Endothelial cell of umbilical vein (primary cell): ENCODE measurements around the gene ARHGEF6. TPM values are rescaled to one million over a fixed set of nuclear protein-coding genes. Genes with fewer than 3 reads are reported as not detected.
A peak's percentile ranks its signal among the peaks of the same experiment; 100 is the strongest.
"Not testable (repeated sequence)": the region's sequence is repeated elsewhere in the genome, so short reads cannot be mapped to it uniquely, and the experiment has no call there.

Source experiments
- BruUV-seq: library from RNA; stranded (reverse); fragments of 400-500 nt; replicated peaks from 2 replicates; lab custom pipeline; 2021; lab: Mats Ljungman, UMichigan
- CTCF ChIA-PET: fragments of 300-600, 350-600 bp; sonication (Branson Sonifier 250); formaldehyde crosslinking; loops from one replicate; lab custom pipeline; 2021; ENCODE audit warnings: antibody characterized with exemption, inconsistent platforms; lab: Charles Lee
- POLR2A ChIA-PET: fragments of 300-600, 350-600 bp; sonication (Branson Sonifier 250); formaldehyde crosslinking; loops from one replicate; lab custom pipeline; 2021; ENCODE audit warnings: antibody characterized with exemption, inconsistent platforms; lab: Charles Lee
- DNase-seq: peaks from one replicate; pipeline ENCODE4 v3.0.0-alpha.2; 2011; ENCODE audit warnings: low read depth, low spot score
- FAIRE-seq: peaks from 2 replicates; lab custom pipeline; 2011; peaks lifted over from hg19 to GRCh38; lab: Jason Lieb, UNC
- H2AFZ ChIP-seq: 2 replicates; pipeline ENCODE4 v1.6.0; 2012; ENCODE audit warnings: low read depth, low read length, control low read depth, inconsistent platforms
- H3K27ac ChIP-seq: 2 replicates; pipeline ENCODE4 v1.5.1; 2011; ENCODE audit warnings: low read depth, mild to moderate bottlenecking, control low read depth, low read length, moderate library complexity; ENCODE audit not compliant: insufficient read depth
- H3K27me3 ChIP-seq, 2 experiments: 2 replicates each; pipeline versions ENCODE4 v1.6.0 to v1.6.1; 2011; ENCODE audit warnings: low read length in 2 of 2, mixed read lengths in 1 of 2; ENCODE audit not compliant: control insufficient read depth in 2 of 2, insufficient read depth in 2 of 2
- H3K36me3 ChIP-seq, 2 experiments: 2 replicates in 1 of 2; 3 replicates in 1 of 2; pipeline ENCODE4 v1.5.1; 2011; ENCODE audit warnings: low read length in 2 of 2, mild to moderate bottlenecking in 1 of 2, moderate library complexity in 1 of 2; ENCODE audit not compliant: control insufficient read depth in 2 of 2, insufficient read depth in 2 of 2; ENCODE audit errors: extremely low read depth in 1 of 2
- H3K4me1 ChIP-seq: 3 replicates; pipeline ENCODE4 v1.5.1; 2011; ENCODE audit warnings: mild to moderate bottlenecking, low read length; ENCODE audit not compliant: control insufficient read depth, insufficient read depth; ENCODE audit errors: extremely low read depth
- H3K4me2 ChIP-seq: 2 replicates; pipeline ENCODE4 v1.6.1; 2011; ENCODE audit warnings: low read length, control low read depth, mixed read lengths; ENCODE audit not compliant: insufficient read depth
- H3K4me3 ChIP-seq, 3 experiments: fragments of 200-600 bp in 1 of 3; sonication (generic), shearing (Covaris generic) in 1 of 3; replicated peaks in 1 of 3; 2 replicates each; pipeline ENCODE4 v1.5.1; 2011 to 2016; ENCODE audit warnings: control low read depth in 3 of 3, low read length in 3 of 3, mild to moderate bottlenecking in 2 of 3, inconsistent platforms in 1 of 3, low read depth in 1 of 3, moderate library complexity in 1 of 3; ENCODE audit not compliant: insufficient read depth in 1 of 3
- H3K79me2 ChIP-seq: 2 replicates; pipeline ENCODE4 v1.6.0; 2012; ENCODE audit warnings: low read length, inconsistent platforms; ENCODE audit not compliant: control insufficient read depth, insufficient read depth
- H3K9ac ChIP-seq: replicated peaks from 2 replicates; pipeline ENCODE3; 2011; ENCODE audit warnings: low read length, control low read depth; ENCODE audit not compliant: insufficient read depth; ENCODE audit errors: extremely low read depth
- H3K9me1 ChIP-seq: replicated peaks from 3 replicates; pipeline ENCODE4 v1.6.0; 2011; ENCODE audit warnings: mild to moderate bottlenecking, low read length; ENCODE audit not compliant: control insufficient read depth, insufficient read depth; ENCODE audit errors: extremely low read depth
- H3K9me3 ChIP-seq: replicated peaks from 2 replicates; pipeline ENCODE4 v1.5.1; 2012; ENCODE audit warnings: low read length, inconsistent platforms; ENCODE audit not compliant: control insufficient read depth, insufficient read depth
- H4K20me1 ChIP-seq: replicated peaks from 2 replicates; pipeline ENCODE3; 2011; ENCODE audit warnings: mild to moderate bottlenecking, low read length; ENCODE audit not compliant: control insufficient read depth, insufficient read depth; ENCODE audit errors: extremely low read depth
- EZH2 ChIP-seq: IDR thresholded peaks from 2 replicates; pipeline ENCODE4 v1.6.1; 2012; ENCODE audit warnings: borderline replicate concordance, low read depth, mild to moderate bottlenecking, moderate library complexity, low read length, inconsistent platforms; ENCODE audit not compliant: severe bottlenecking
- FOS ChIP-seq: IDR thresholded peaks from 2 replicates; pipeline ENCODE4 v1.6.1; 2011; ENCODE audit warnings: mild to moderate bottlenecking, low read length, moderate library complexity, borderline replicate concordance; ENCODE audit not compliant: insufficient read depth
- GATA2 ChIP-seq: IDR thresholded peaks from 2 replicates; pipeline ENCODE4 v1.7.0; 2011; ENCODE audit warnings: low read depth, mild to moderate bottlenecking, moderate library complexity, mixed read lengths, low read length; ENCODE audit not compliant: insufficient read length, insufficient read depth
- JUN ChIP-seq: IDR thresholded peaks from 2 replicates; pipeline ENCODE4 v1.6.1; 2011; ENCODE audit warnings: borderline replicate concordance, low read depth; ENCODE audit not compliant: insufficient read length, insufficient read depth
- MAX ChIP-seq: IDR thresholded peaks from 2 replicates; pipeline ENCODE4 v1.6.1; 2011; ENCODE audit not compliant: insufficient read depth, insufficient read length
- MYC ChIP-seq: IDR thresholded peaks from one replicate; pipeline ENCODE4 v1.6.1; 2011; ENCODE audit warnings: mild to moderate bottlenecking, low read depth, low read length
- POLR2A ChIP-seq: IDR thresholded peaks from 2 replicates; pipeline ENCODE4 v1.6.1; 2012; ENCODE audit warnings: low read depth, mild to moderate bottlenecking, control low read depth, low read length
- POLR2AphosphoS5 ChIP-seq: IDR thresholded peaks from 2 replicates; pipeline ENCODE4 v1.6.1; 2012; ENCODE audit warnings: low read depth, mild to moderate bottlenecking, control low read depth, low read length, moderate library complexity; ENCODE audit not compliant: insufficient read depth
- dilution Hi-C: fragments of 300-500 bp; cut with MboI; formaldehyde crosslinking; loops from one replicate; pipeline ENCODE4 v1.15.0; 2019; ENCODE audit warnings: low sequenced_read_pairs; ENCODE audit not compliant: extremely low pct_ligation_motif_present
- intact Hi-C: fragments of 100-400 bp; cut with micrococcal nuclease; formaldehyde crosslinking; loops from one replicate; pipeline ENCODE4 v1.10.0; 2022
- polyA plus RNA-seq, 4 experiments: library from polyadenylated mRNA; depleted of rRNA in 3 of 4; stranded (reverse) in 3 of 4; unstranded in 1 of 4; fragments of >200 nt; gene quantifications; 2 replicates each; pipeline versions ENCODE4 v1.2.1 to v1.2.3, GENCODE V29; 2011 to 2012; ENCODE audit warnings: missing spikeins in 1 of 4
- total RNA-seq: library from RNA; stranded (reverse); gene quantifications from 2 replicates; pipeline ENCODE4 v1.2.3, GENCODE V29; 2021
- TF ChIP-seq, protein P1 (sequence below), 2 donors: IDR thresholded peaks; 1 replicate in 1 of 2; 2 replicates in 1 of 2; pipeline ENCODE4 v1.5.1; 2011; ENCODE audit warnings: low read length in 2 of 2, mild to moderate bottlenecking in 2 of 2, moderate library complexity in 2 of 2, control low read depth in 1 of 2, inconsistent platforms in 1 of 2, low read depth in 1 of 2; ENCODE audit not compliant: insufficient read depth in 1 of 2; ENCODE audit errors: extremely low read depth in 1 of 2

Gene ARHGEF6
- total and polyA plus RNA-seq, 2 donors (not counting 3 experiments of a cell fraction or from before 2014, with no cell fraction given): 4.9 to 6.4 TPM

- Histone ChIP-seq H3K27me3 (no peaks in the 10 kb centered on the region), H3K9me1 (no peaks in the 10 kb centered on the region), H3K9me3 (no peaks in the 10 kb centered on the region), H3K4me3 (no peak overlapping the region), H3K36me3 (no peaks in the 10 kb centered on the region), H2AFZ (no peak overlapping the region), H3K4me1 (no peaks in the 10 kb centered on the region), H3K4me2 (no peak overlapping the region), H3K9ac (no peak overlapping the region), H3K27ac (no peak overlapping the region), H3K79me2 (no peaks in the 10 kb centered on the region), H4K20me1 (no peaks in the 10 kb centered on the region)
- intact Hi-C loops (no loop called here), dilution Hi-C loops (no loop called here)
- CTCF ChIA-PET: no interaction called here
- FAIRE-seq (no peak), DNase-seq (no peak)
- POLR2A ChIA-PET: interaction anchor here (0.6 kb wide), 1 partner anchor 82 kb away, joined by 3 read pairs; no protein-coding TSS in a partner anchor
- no TSS peak for BruUV-seq
- no peak for TF ChIP-seq MYC
- no peak for TF ChIP-seq POLR2AphosphoS5
- no peak for TF ChIP-seq EZH2
- no peak for TF ChIP-seq POLR2A
- TF ChIP-seq, protein P1, sequence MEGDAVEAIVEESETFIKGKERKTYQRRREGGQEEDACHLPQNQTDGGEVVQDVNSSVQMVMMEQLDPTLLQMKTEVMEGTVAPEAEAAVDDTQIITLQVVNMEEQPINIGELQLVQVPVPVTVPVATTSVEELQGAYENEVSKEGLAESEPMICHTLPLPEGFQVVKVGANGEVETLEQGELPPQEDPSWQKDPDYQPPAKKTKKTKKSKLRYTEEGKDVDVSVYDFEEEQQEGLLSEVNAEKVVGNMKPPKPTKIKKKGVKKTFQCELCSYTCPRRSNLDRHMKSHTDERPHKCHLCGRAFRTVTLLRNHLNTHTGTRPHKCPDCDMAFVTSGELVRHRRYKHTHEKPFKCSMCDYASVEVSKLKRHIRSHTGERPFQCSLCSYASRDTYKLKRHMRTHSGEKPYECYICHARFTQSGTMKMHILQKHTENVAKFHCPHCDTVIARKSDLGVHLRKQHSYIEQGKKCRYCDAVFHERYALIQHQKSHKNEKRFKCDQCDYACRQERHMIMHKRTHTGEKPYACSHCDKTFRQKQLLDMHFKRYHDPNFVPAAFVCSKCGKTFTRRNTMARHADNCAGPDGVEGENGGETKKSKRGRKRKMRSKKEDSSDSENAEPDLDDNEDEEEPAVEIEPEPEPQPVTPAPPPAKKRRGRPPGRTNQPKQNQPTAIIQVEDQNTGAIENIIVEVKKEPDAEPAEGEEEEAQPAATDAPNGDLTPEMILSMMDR (IDR thresholded peaks at IDR 0.05; ENCODE audit: extremely low read depth in 1 of 2, insufficient read depth in 1 of 2, low read depth in 1 of 2, low read length in 2 of 2): no peak
- no peak for TF ChIP-seq FOS
- no peak for TF ChIP-seq MAX
- no peak for TF ChIP-seq GATA2
- TF ChIP-seq JUN: no peak
Measured at GRCh38 chrX:136797787-136798186, 17.1 kb upstream of the ARHGEF6 start.

DNA sequence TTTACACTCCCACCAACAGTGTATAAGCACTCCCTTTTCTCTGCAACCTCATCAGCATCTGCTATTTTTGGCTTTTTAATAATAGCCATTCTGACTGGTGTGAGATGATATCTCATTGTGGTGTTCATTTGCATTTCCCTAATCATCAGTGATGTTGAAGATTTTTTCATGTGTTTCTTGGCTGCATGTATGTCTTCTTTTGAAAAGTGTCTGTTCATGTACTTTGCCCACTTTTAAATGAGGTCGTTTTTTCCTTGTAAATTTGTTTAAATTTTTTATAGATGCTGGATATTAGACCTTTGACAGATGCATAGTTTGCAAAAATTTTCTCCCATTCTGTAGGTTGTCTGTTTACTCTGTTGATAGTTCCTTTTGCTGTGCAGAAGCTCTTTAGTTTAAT lies 14.4 kb upstream of the ARHGEF6 start:
- H3K9ac ChIP-seq, H3K36me3 ChIP-seq, H3K27ac ChIP-seq, H3K27me3 ChIP-seq, H3K4me2 ChIP-seq, H3K79me2 ChIP-seq, dilution Hi-C loops, H3K9me3 ChIP-seq, H3K4me3 ChIP-seq, CTCF ChIA-PET, POLR2A ChIA-PET, H4K20me1 ChIP-seq, DNase-seq, H3K4me1 ChIP-seq, intact Hi-C loops, H2AFZ ChIP-seq, FAIRE-seq, H3K9me1 ChIP-seq, BruUV-seq: not testable (repeated sequence)

- dilution Hi-C loops, H2AFZ ChIP-seq, H3K36me3 ChIP-seq, H3K27ac ChIP-seq, H3K9ac ChIP-seq, H3K79me2 ChIP-seq, H3K4me2 ChIP-seq, DNase-seq, H3K9me1 ChIP-seq, H3K4me3 ChIP-seq, CTCF ChIA-PET, H3K9me3 ChIP-seq, BruUV-seq, H3K4me1 ChIP-seq, intact Hi-C loops, H3K27me3 ChIP-seq, H4K20me1 ChIP-seq, POLR2A ChIA-PET: not testable (repeated sequence)
- FAIRE-seq: peak; percentile 15
Measured at GRCh38 chrX:136794660-136795059, 13.9 kb upstream of the ARHGEF6 start.
